T-cell (primary cell): Measurements from ENCODE around the gene CDH13. TPM values are rescaled to one million over a fixed set of nuclear protein-coding genes. Genes with fewer than 3 reads are reported as not detected.

Experiments
- ATAC-seq, 4 experiments: fragments of 200-7000 bp in 3 of 4; fragments of 150-1000 bp in 1 of 4; cut with Tn5 transposase; replicated peaks in 1 of 4; 1 replicate in 3 of 4; 2 replicates in 1 of 4; pipeline ENCODE4 v1.10.0; 2021; ENCODE audit warnings: moderate library complexity in 3 of 4, mild to moderate bottlenecking in 2 of 4, moderate number of reproducible peaks in 1 of 4
- CTCF ChIA-PET, 2 donors: fragments of 300-600 bp; sonication (Branson Sonifier 250); formaldehyde crosslinking; loops; one replicate each; lab custom pipeline; 2022; ENCODE audit warnings: antibody characterized with exemption in 2 of 2; lab: Charles Lee
- POLR2A ChIA-PET, 2 donors: fragments of 300-600 bp; sonication (Branson Sonifier 250); formaldehyde crosslinking; loops; one replicate each; lab custom pipeline; 2022; ENCODE audit warnings: antibody characterized with exemption in 2 of 2; lab: Charles Lee
- DNase-seq, 35 experiments: peaks; one replicate each; pipeline versions ENCODE4 v3.0.0 to v3.0.0-alpha.2; 2013 to 2023
- H3K27ac ChIP-seq: one replicate; pipeline ENCODE4 v1.5.1; 2013; ENCODE audit warnings: low read length
- H3K27me3 ChIP-seq, 2 experiments: replicated peaks in 1 of 2; 1 replicate in 1 of 2; 2 replicates in 1 of 2; pipeline versions ENCODE4 v1.6.1 to v1.7.0; 2013; ENCODE audit warnings: low read length in 1 of 2, mixed read lengths in 1 of 2; ENCODE audit not compliant: control insufficient read depth in 2 of 2, insufficient read depth in 2 of 2; ENCODE audit errors: extremely low read depth in 1 of 2
- H3K36me3 ChIP-seq, 2 donors: 1 replicate in 1 of 2; 2 replicates in 1 of 2; pipeline versions ENCODE4 v1.6.1 to v1.7.0; 2013; ENCODE audit warnings: low read length in 1 of 2; ENCODE audit not compliant: control insufficient read depth in 2 of 2, insufficient read depth in 1 of 2; ENCODE audit errors: extremely low read depth in 1 of 2
- H3K4me1 ChIP-seq, 2 experiments: 1 replicate in 1 of 2; 2 replicates in 1 of 2; pipeline versions ENCODE4 v1.6.1 to v1.7.0; 2013; ENCODE audit warnings: low read length in 2 of 2, mixed read lengths in 1 of 2; ENCODE audit not compliant: insufficient read depth in 2 of 2, control insufficient read depth in 1 of 2; ENCODE audit errors: extremely low read depth in 1 of 2
- H3K4me3 ChIP-seq, 2 donors: 1 replicate in 1 of 2; 2 replicates in 1 of 2; pipeline versions ENCODE4 v1.5.1 to v1.7.0; 2013; ENCODE audit warnings: mild to moderate bottlenecking in 2 of 2, low read length in 1 of 2, moderate library complexity in 1 of 2; ENCODE audit not compliant: control insufficient read depth in 1 of 2; ENCODE audit errors: extremely low read depth in 1 of 2
- H3K9me3 ChIP-seq: 2 replicates; pipeline ENCODE4 v1.7.0; 2013
- H3K27ac Mint-ChIP-seq, 2 donors: one replicate each; pipeline ENCODE4 v1.8.0; 2020 to 2021; ENCODE audit warnings: mild to moderate bottlenecking in 2 of 2, mixed read lengths in 2 of 2
- H3K27me3 Mint-ChIP-seq, 2 donors: one replicate each; pipeline ENCODE4 v1.8.0; 2021 to 2022; ENCODE audit warnings: mixed read lengths in 2 of 2
- H3K36me3 Mint-ChIP-seq: one replicate; pipeline ENCODE4 v1.8.0; 2021; ENCODE audit warnings: mixed read lengths
- H3K4me1 Mint-ChIP-seq, 3 donors: one replicate each; pipeline ENCODE4 v1.8.0; 2020 to 2022; ENCODE audit warnings: mixed read lengths in 3 of 3, mild to moderate bottlenecking in 1 of 3
- H3K4me3 Mint-ChIP-seq, 3 donors: one replicate each; pipeline ENCODE4 v1.8.0; 2020 to 2022; ENCODE audit warnings: mild to moderate bottlenecking in 3 of 3, mixed read lengths in 3 of 3, moderate library complexity in 3 of 3
- H3K9me3 Mint-ChIP-seq, 3 donors: one replicate each; pipeline ENCODE4 v1.8.0; 2020 to 2022; ENCODE audit warnings: mixed read lengths in 3 of 3
- WGBS: methylation state at CpG from one replicate; pipeline ENCODE4 v1.1.5; 2013; ENCODE audit warnings: missing lambda C conversion rate; ENCODE audit not compliant: insufficient coverage; 5-methylcytosine and 5-hydroxymethylcytosine counted together
- total RNA-seq, 35 experiments: library from RNA in 6 of 35; stranded (reverse) in 6 of 35; fragments of 120-200 nt in 1 of 35; gene quantifications; one replicate each; pipeline versions ENCODE4 v1.2.1 to v1.2.4 and lab custom pipeline; 2013 to 2026

The CDH13 gene
- total RNA-seq, 5 donors from 2014 or later (not counting 1 experiment from before 2014, with no cell fraction given), result not detected

- DNase-seq (no peak), ATAC-seq (no peak)
- no peaks in the 10 kb centered on the region for H3K36me3 ChIP-seq
- WGBS, result no CpG with 5 or more reads among the region's 3 CpGs
- H3K27ac ChIP-seq, result no peak overlapping the region
- Mint-ChIP-seq H3K36me3 (no peaks in the 10 kb centered on the region), H3K4me3 (no peak overlapping the region), H3K9me3 (no peaks in the 10 kb centered on the region), H3K4me1 (no peaks in the 10 kb centered on the region), H3K27me3 (peaks cover 3 to 4% of the 10 kb centered on the region in 2 donors), H3K27ac (no peak overlapping the region)
- ChIA-PET CTCF (no interaction called here), POLR2A (no interaction called here)
- no peaks in the 10 kb centered on the region for H3K4me1 ChIP-seq
- no peak overlapping the region for H3K4me3 ChIP-seq
- H3K9me3 ChIP-seq, result no peaks in the 10 kb centered on the region
- H3K27me3 ChIP-seq, result no peaks in the 10 kb centered on the region
Measured at GRCh38 chr16:83308414-83308813, 681.6 kb downstream of the CDH13 start.

GRCh38 chr16:83310816-83311215, 684.0 kb downstream of the CDH13 start:
- Histone ChIP-seq H3K9me3 (no peaks in the 10 kb centered on the region), H3K27ac (no peak overlapping the region), H3K27me3 (no peaks in the 10 kb centered on the region), H3K36me3 (no peaks in the 10 kb centered on the region), H3K4me1 (no peaks in the 10 kb centered on the region), H3K4me3 (no peak overlapping the region)
- ChIA-PET CTCF (no interaction called here), POLR2A (no interaction called here)
- Mint-ChIP-seq H3K27me3 (peaks cover 3 to 4% of the 10 kb centered on the region in 2 donors), H3K4me1 (no peaks in the 10 kb centered on the region), H3K36me3 (no peaks in the 10 kb centered on the region), H3K9me3 (no peaks in the 10 kb centered on the region), H3K27ac (no peak overlapping the region), H3K4me3 (no peak overlapping the region)
- no CpG with 5 or more reads among the region's 2 CpGs for WGBS
- ATAC-seq, result no peak
- DNase-seq, result no peak

GRCh38 chr16:83312015-83312717, 685.4 kb downstream of the CDH13 start:
- Histone ChIP-seq H3K4me3 (no peak overlapping the region), H3K36me3 (no peaks in the 10 kb centered on the region), H3K27me3 (no peaks in the 10 kb centered on the region), H3K9me3 (no peaks in the 10 kb centered on the region), H3K4me1 (no peaks in the 10 kb centered on the region), H3K27ac (no peak overlapping the region)
- Mint-ChIP-seq H3K36me3 (no peaks in the 10 kb centered on the region), H3K9me3 (no peaks in the 10 kb centered on the region), H3K4me1 (no peaks in the 10 kb centered on the region), H3K4me3 (no peak overlapping the region), H3K27ac (no peak overlapping the region), H3K27me3 (peaks cover 3 to 4% of the 10 kb centered on the region in 2 donors)
- 92% methylated on average over 2 of the region's 3 CpGs for WGBS
- ChIA-PET CTCF (no interaction called here), POLR2A (no interaction called here)
- no peak for ATAC-seq
- DNase-seq, result no peak

GRCh38 chr16:83312718-83313245, 686.0 kb downstream of the CDH13 start:
- WGBS, result 83% methylated on average over 1 of the region's 1 CpG
- no peak overlapping the region for H3K27ac Mint-ChIP-seq
- Histone ChIP-seq H3K9me3 (no peaks in the 10 kb centered on the region), H3K27ac (no peak overlapping the region), H3K36me3 (no peaks in the 10 kb centered on the region), H3K27me3 (no peaks in the 10 kb centered on the region), H3K4me3 (no peak overlapping the region), H3K4me1 (no peaks in the 10 kb centered on the region)
- no peak overlapping the region for H3K4me3 Mint-ChIP-seq
- POLR2A ChIA-PET, result no interaction called here
- no peaks in the 10 kb centered on the region for H3K9me3 Mint-ChIP-seq
- ATAC-seq (no peak), DNase-seq (no peak)
- CTCF ChIA-PET, result interaction anchor here in 1 of 2 donors (0.6 kb wide), 1 partner anchor 9 kb away, joined by 3 read pairs; no protein-coding TSS in a partner anchor
- peaks cover 3 to 4% of the 10 kb centered on the region in 2 donors for H3K27me3 Mint-ChIP-seq
- H3K36me3 Mint-ChIP-seq, result no peaks in the 10 kb centered on the region
- no peaks in the 10 kb centered on the region for H3K4me1 Mint-ChIP-seq

GRCh38 chr16:83315271-83315670, 688.5 kb downstream of the CDH13 start:
- ATAC-seq (no peak), DNase-seq (no peak)
- ChIA-PET POLR2A (no interaction called here), CTCF (no interaction called here)
- no peak overlapping the region for H3K4me3 ChIP-seq
- Mint-ChIP-seq H3K4me1 (no peaks in the 10 kb centered on the region), H3K9me3 (peaks cover 0 to under 1% (median 0%) of the 10 kb centered on the region in 3 donors), H3K27me3 (peaks cover 0 to under 1% of the 10 kb centered on the region in 2 donors), H3K36me3 (no peaks in the 10 kb centered on the region), H3K4me3 (no peak overlapping the region), H3K27ac (no peak overlapping the region)
- no CpG with 5 or more reads among the region's 2 CpGs for WGBS
- H3K27ac ChIP-seq, result no peak overlapping the region
- H3K27me3 ChIP-seq, result no peaks in the 10 kb centered on the region
- no peaks in the 10 kb centered on the region for H3K4me1 ChIP-seq
- H3K9me3 ChIP-seq, result no peaks in the 10 kb centered on the region
- H3K36me3 ChIP-seq, result no peaks in the 10 kb centered on the region

- Mint-ChIP-seq H3K27ac (no peak overlapping the region), H3K27me3 (no peaks in the 10 kb centered on the region), H3K4me3 (no peak overlapping the region), H3K9me3 (peaks cover 0 to 6% (median 0%) of the 10 kb centered on the region in 3 donors), H3K4me1 (no peaks in the 10 kb centered on the region), H3K36me3 (no peaks in the 10 kb centered on the region)
- no peak overlapping the region for H3K4me3 ChIP-seq
- ATAC-seq (no peak), DNase-seq (no peak)
- H3K36me3 ChIP-seq, result no peaks in the 10 kb centered on the region
- 100% methylated on average over 2 of the region's 3 CpGs for WGBS
- POLR2A ChIA-PET, result no interaction called here
- H3K27ac ChIP-seq, result no peak overlapping the region
- H3K9me3 ChIP-seq, result no peaks in the 10 kb centered on the region
- no peaks in the 10 kb centered on the region for H3K27me3 ChIP-seq
- CTCF ChIA-PET, result interaction anchor here in 1 of 2 donors (0.7 kb wide), 2 partner anchors 70 to 168 kb away, joined by 6 to 10 read pairs; no protein-coding TSS in a partner anchor
- no peaks in the 10 kb centered on the region for H3K4me1 ChIP-seq
Measured at GRCh38 chr16:83316458-83316857, 689.7 kb downstream of the CDH13 start.
